GM19463 (cell line): ENCODE data around the gene SEC14L2.
"Not testable (repeated sequence)": the region's sequence is repeated elsewhere in the genome, so short reads cannot be mapped to it uniquely, and the experiment has no call there.

Experiments
- ATAC-seq: cut with Tn5 transposase; IDR thresholded peaks from one replicate; pipeline ENCODE4 v1.9.1; 2021; ENCODE audit warnings: mild to moderate bottlenecking, moderate library complexity; ENCODE audit not compliant: unreplicated experiment

The SEC14L2 gene

GRCh38 chr22:30373331-30374325 lies 23.2 kb upstream of the SEC14L2 start:
- no peak for ATAC-seq

- ATAC-seq: no peak
These were observed 21.4 kb upstream of the SEC14L2 start for GRCh38 chr22:30375312-30375849.

- ATAC-seq: no peak
These were observed 16.8 kb upstream of the SEC14L2 start for GRCh38 chr22:30380011-30380410.

- no peak for ATAC-seq
These were observed 15.6 kb upstream of the SEC14L2 start for GRCh38 chr22:30381264-30381663.

- ATAC-seq: no peak
These were observed 14.5 kb upstream of the SEC14L2 start for GRCh38 chr22:30382340-30382739.

- ATAC-seq: no peak
These were observed 13.8 kb upstream of the SEC14L2 start for GRCh38 chr22:30383061-30383460.

- no peak for ATAC-seq
These were observed 10.9 kb upstream of the SEC14L2 start for GRCh38 chr22:30385942-30386341.

GRCh38 chr22:30386608-30386959 lies 10.2 kb upstream of the SEC14L2 start:
- no peak for ATAC-seq

- ATAC-seq: peak; percentile 65
These were observed 9.6 kb upstream of the SEC14L2 start, which contains the start of gene RNF215 for GRCh38 chr22:30386960-30387827. TSS of gene RNF215 (minus strand) at chr22:30387411. CDS start at chr22:30387313, 98 bp downstream.

GRCh38 chr22:30390974-30391691 lies 5.7 kb upstream of the SEC14L2 start:
- no peak for ATAC-seq

GRCh38 chr22:30392661-30393321 lies 4.0 kb upstream of the SEC14L2 start:
- ATAC-seq: no peak

- no peak for ATAC-seq
These were observed 3.5 kb upstream of the SEC14L2 start for GRCh38 chr22:30393322-30393680.

- no peak for ATAC-seq
These were observed 2.9 kb upstream of the SEC14L2 start for GRCh38 chr22:30393885-30394284.

GRCh38 chr22:30397656-30398635 lies 1.1 kb downstream of the SEC14L2 start:
- ATAC-seq: no peak

- no peak for ATAC-seq
These were observed 2.2 kb downstream of the SEC14L2 start for GRCh38 chr22:30398685-30399680.

GRCh38 chr22:30399718-30400117 lies 2.9 kb downstream of the SEC14L2 start:
- ATAC-seq: no peak

- no peak for ATAC-seq
These were observed 3.3 kb downstream of the SEC14L2 start for GRCh38 chr22:30400159-30400558.

GRCh38 chr22:30401024-30401423 lies 4.2 kb downstream of the SEC14L2 start:
- ATAC-seq: not testable (repeated sequence)
